GM12875 (cell line): ENCODE data around the gene AKAP12.
A peak's percentile ranks its signal among the peaks of the same experiment; 100 is the strongest.
"Not testable (repeated sequence)": the region's sequence is repeated elsewhere in the genome, so short reads cannot be mapped to it uniquely, and the experiment has no call there.

Experiments used
- H3K4me3 ChIP-seq: one replicate; pipeline ENCODE4 v1.5.1; 2011; ENCODE audit warnings: low read depth, low read length, control low read depth
- CTCF ChIP-seq: IDR thresholded peaks from 2 replicates; pipeline ENCODE4 v1.5.1; 2011; ENCODE audit warnings: low read depth, mild to moderate bottlenecking, control low read depth, inconsistent platforms, low read length, moderate library complexity, borderline replicate concordance; ENCODE audit not compliant: insufficient read depth

The AKAP12 gene

GRCh38 chr6:151380848-151381205 is 141.1 kb downstream of the AKAP12 start:
- TF ChIP-seq CTCF: no peak
- no peak overlapping the region for H3K4me3 ChIP-seq

GRCh38 chr6:151381722-151382121 is 142.0 kb downstream of the AKAP12 start:
- no peak for TF ChIP-seq CTCF
- H3K4me3 ChIP-seq: no peak overlapping the region

GRCh38 chr6:151382631-151383030 is 142.9 kb downstream of the AKAP12 start:
- H3K4me3 ChIP-seq: not testable (repeated sequence)

- no peak overlapping the region for H3K4me3 ChIP-seq
- TF ChIP-seq CTCF: no peak
Measured at GRCh38 chr6:151384151-151384550, 144.4 kb downstream of the AKAP12 start.

GRCh38 chr6:151385177-151385576 is 145.4 kb downstream of the AKAP12 start:
- no peak overlapping the region for H3K4me3 ChIP-seq
- TF ChIP-seq CTCF: no peak

GRCh38 chr6:151387175-151387970 is 147.6 kb downstream of the AKAP12 start:
- TF ChIP-seq CTCF: no peak

GRCh38 chr6:151388236-151388635 is 148.5 kb downstream of the AKAP12 start:
- no peak for TF ChIP-seq CTCF
- no peak overlapping the region for H3K4me3 ChIP-seq

More at GRCh38 chr6:151387175-151387970, 147.6 kb downstream of the AKAP12 start:
- H3K4me3 ChIP-seq: no peak overlapping the region

- TF ChIP-seq CTCF: no peak
- H3K4me3 ChIP-seq: peak overlapping the region; percentile 71
Measured at GRCh38 chr6:151388997-151389617, 149.3 kb downstream of the AKAP12 start.
